Brain microvascular endothelial cell (primary cell): Measurements from ENCODE around the gene GPNMB.

Source experiments
- DNase-seq: peaks from one replicate; pipeline ENCODE4 v3.0.0-alpha.2; 2020
- H3K27ac ChIP-seq: fragments of 250-450 bp; sonication (Bioruptor Pico); 2 replicates; pipeline ENCODE4 v1.5.1; 2020; ENCODE audit warnings: mild to moderate bottlenecking, moderate library complexity
- H3K27me3 ChIP-seq: fragments of 250-450 bp; sonication (Bioruptor Pico); replicated peaks from 2 replicates; pipeline ENCODE4 v1.5.1; 2020; ENCODE audit warnings: mild to moderate bottlenecking
- H3K36me3 ChIP-seq: fragments of 250-450 bp; sonication (Bioruptor Pico); replicated peaks from 2 replicates; pipeline ENCODE4 v1.5.1; 2020; ENCODE audit warnings: mild to moderate bottlenecking
- H3K4me3 ChIP-seq: 2 replicates; pipeline ENCODE4 v1.5.1; 2011; ENCODE audit warnings: low read depth, mild to moderate bottlenecking, control low read depth, low read length, moderate library complexity
- in situ Hi-C: cut with HindIII; loops from 2 replicates; pipeline ENCODE4 v1.10.0; 2017; ENCODE audit warnings: low sequenced_read_pairs, low pct_ligation_motif_present
- TF ChIP-seq, protein P1 (sequence below): IDR thresholded peaks from 2 replicates; pipeline ENCODE4 v1.5.1; 2011; ENCODE audit warnings: low read depth, mild to moderate bottlenecking, moderate library complexity, low read length, control low read depth, inconsistent platforms; ENCODE audit errors: missing control alignments

Gene GPNMB

DNA sequence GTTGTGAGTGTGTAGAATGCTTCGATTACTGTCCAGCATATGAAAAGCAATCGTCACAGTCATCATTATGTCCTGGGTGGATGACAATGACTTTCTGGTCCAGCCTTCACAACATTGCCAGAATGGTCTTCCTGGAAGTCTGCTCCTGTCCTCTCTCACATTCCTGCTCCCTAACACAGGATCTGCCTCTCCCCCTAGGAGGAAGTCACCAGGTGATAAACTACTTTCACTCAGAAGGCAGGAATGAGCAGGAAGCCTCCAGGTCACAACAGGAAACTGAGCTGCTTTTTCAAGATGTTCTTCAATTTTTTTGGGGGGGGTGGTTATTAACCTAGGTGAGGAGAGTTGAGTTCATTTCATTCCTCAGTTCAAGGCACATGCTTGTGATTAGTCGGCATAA lies 13.6 kb upstream of the GPNMB start:
- no peaks in the 10 kb centered on the region for H3K27me3 ChIP-seq
- H3K36me3 ChIP-seq: no peaks in the 10 kb centered on the region
- no peak overlapping the region for H3K4me3 ChIP-seq
- no peak for DNase-seq
- TF ChIP-seq, protein P1, sequence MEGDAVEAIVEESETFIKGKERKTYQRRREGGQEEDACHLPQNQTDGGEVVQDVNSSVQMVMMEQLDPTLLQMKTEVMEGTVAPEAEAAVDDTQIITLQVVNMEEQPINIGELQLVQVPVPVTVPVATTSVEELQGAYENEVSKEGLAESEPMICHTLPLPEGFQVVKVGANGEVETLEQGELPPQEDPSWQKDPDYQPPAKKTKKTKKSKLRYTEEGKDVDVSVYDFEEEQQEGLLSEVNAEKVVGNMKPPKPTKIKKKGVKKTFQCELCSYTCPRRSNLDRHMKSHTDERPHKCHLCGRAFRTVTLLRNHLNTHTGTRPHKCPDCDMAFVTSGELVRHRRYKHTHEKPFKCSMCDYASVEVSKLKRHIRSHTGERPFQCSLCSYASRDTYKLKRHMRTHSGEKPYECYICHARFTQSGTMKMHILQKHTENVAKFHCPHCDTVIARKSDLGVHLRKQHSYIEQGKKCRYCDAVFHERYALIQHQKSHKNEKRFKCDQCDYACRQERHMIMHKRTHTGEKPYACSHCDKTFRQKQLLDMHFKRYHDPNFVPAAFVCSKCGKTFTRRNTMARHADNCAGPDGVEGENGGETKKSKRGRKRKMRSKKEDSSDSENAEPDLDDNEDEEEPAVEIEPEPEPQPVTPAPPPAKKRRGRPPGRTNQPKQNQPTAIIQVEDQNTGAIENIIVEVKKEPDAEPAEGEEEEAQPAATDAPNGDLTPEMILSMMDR: no peak
- H3K27ac ChIP-seq: no peak overlapping the region
- in situ Hi-C loops: no loop called here

DNA sequence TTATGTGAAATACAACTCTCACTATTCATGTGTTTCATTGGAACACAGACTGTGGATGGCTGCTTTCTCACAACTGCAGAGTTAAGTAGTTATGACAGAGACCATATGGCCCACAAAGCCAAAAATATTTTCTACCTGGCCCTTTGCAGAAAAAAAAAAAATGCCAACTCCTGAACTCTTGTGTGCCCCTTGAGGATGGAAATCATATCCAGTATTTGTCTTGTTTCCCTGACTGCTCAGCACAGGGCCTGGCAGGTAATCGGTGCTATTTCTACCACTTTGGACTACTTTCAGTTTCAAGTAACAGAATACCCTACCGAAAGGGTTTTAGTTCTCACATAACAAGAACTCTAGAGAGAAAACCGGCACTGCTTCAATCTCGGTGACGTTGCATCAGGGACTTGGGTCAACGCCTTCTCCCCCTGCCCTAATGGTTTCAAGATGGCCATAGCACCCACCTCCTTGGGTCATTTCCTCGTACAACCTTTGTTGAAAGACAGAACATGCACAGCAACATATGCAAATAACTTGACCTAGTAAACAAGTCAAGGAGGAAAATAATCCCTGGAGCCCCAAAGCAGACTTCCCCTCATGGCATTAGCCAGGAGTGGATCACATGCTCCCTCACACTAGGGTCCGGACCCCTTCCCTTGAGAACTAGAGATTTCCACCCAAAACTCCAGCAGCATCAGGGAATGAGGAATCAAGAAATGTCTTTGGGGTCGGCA lies 11.8 kb upstream of the GPNMB start:
- TF ChIP-seq, protein P1: no peak
- Histone ChIP-seq H3K4me3 (no peak overlapping the region), H3K27ac (no peak overlapping the region), H3K36me3 (no peaks in the 10 kb centered on the region), H3K27me3 (no peaks in the 10 kb centered on the region)
- DNase-seq: no peak
- in situ Hi-C loops: no loop called here

DNA sequence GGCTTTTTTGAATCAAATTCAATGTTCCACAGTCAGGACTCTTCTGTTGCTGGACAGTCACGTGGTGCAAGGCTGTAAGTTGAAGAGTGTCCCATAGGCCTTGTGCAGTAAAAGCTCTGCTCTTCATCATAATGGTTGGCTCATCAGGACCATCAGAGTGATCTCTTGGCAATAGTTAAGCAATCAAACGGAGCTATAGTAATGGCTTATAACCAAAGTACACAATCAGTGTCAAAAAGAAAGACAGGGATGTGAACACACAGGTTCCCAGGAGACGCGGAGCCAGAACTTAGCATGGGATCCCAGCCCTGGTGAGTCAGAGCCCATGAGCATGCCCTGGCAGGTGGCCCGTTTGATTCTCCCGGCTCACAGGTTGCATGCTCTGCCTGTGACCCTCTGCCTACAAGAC lies 10.8 kb upstream of the GPNMB start:
- in situ Hi-C loops: no loop called here
- no peak overlapping the region for H3K27ac ChIP-seq
- peak; percentile 27 for DNase-seq
- H3K27me3 ChIP-seq: no peaks in the 10 kb centered on the region
- H3K4me3 ChIP-seq: no peak overlapping the region
- TF ChIP-seq, protein P1: no peak
- no peaks in the 10 kb centered on the region for H3K36me3 ChIP-seq

DNA sequence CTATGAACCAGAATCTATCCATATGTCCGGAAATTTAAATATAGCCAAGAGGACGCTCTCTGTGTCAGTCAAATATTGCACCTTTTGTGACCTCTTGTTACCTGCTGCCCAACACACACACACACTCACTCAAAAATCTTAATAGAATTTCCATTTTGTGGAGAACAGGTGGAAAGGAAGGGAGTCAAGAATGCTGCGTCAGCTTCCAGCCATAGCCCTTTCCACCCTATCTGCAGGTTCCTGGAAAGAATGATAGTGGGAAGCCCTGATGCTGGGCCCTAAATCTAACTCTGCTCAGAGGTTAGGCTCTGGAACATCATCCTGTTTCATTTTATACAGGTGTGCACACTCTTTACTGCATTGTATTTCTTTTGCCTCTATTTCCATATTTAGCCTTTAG lies 9.6 kb upstream of the GPNMB start:
- no peak overlapping the region for H3K27ac ChIP-seq

DNA sequence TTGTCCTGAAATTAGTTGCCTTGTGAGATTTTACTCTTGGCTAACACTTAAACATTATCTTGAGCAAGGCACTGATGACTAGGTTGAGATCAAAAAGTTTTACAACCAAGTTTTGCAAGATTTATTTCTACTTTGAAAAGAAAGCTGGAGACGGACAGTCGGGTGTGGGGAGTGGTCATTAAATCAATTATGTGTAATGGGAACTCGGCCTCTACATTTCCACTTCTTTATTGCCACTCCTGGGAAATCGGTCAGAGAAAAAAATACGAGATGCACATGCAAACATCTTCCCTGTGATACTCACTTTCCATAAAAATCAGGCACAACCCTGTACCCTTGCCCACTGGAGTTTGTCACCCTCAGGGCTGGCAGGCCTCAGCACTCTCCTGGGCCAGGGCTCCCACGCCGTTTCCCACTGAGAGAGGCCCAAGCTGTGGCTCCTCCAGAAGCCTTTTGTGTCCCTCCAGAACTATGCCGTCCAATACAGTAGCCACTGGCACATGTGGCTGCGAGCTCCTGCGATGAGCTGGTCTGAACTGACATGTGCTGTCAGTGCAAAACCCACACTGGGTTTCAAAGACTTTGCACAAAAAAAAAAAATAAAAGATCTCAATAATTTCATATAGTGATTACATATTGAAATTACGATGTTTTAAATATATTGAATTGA lies 7.5 kb upstream of the GPNMB start:
- H3K36me3 ChIP-seq: no peaks in the 10 kb centered on the region
- no peak overlapping the region for H3K4me3 ChIP-seq
- TF ChIP-seq, protein P1: no peak
- in situ Hi-C loops: no loop called here
- no peaks in the 10 kb centered on the region for H3K27me3 ChIP-seq
- no peak for DNase-seq
- no peak overlapping the region for H3K27ac ChIP-seq

More for the DNA sequence above, 9.6 kb upstream of the GPNMB start:
- DNase-seq: no peak
- Histone ChIP-seq H3K4me3 (no peak overlapping the region), H3K27me3 (no peaks in the 10 kb centered on the region), H3K36me3 (no peaks in the 10 kb centered on the region)
- TF ChIP-seq, protein P1: no peak
- in situ Hi-C loops: no loop called here
